SK-N-SH (cell line): ENCODE results near the gene C2CD3. TPM values are rescaled to one million over a fixed set of nuclear protein-coding genes. Genes with fewer than 3 reads are reported as not detected.

Experiments used
- CTCF ChIA-PET: fragments of 300-600, 350-600 bp; formaldehyde crosslinking; extraction: SDS; loops from one replicate; lab custom pipeline; 2021; lab: Yijun Ruan, JAX
- POLR2A ChIA-PET: fragments of 350-600 bp; sonication (Branson Sonifier 250); formaldehyde crosslinking; extraction: SDS; loops from one replicate; lab custom pipeline; 2020; ENCODE audit warnings: antibody characterized with exemption, inconsistent platforms; lab: Yijun Ruan, JAX
- DNase-seq: peaks from one replicate; pipeline ENCODE4 v3.0.0; 2012
- H2AFZ ChIP-seq: fragments of 200-600 bp; sonication (generic); 2 replicates; pipeline ENCODE4 v1.8.1; 2016; ENCODE audit warnings: antibody characterized with exemption, mild to moderate bottlenecking, low read depth
- H3F3A ChIP-seq: fragments of 200-600 bp; sonication (generic); replicated peaks from 2 replicates; pipeline ENCODE3; 2016; ENCODE audit warnings: antibody characterized with exemption, mild to moderate bottlenecking; ENCODE audit not compliant: insufficient read depth
- H3K27ac ChIP-seq, 2 experiments: fragments of 200-500 bp in 1 of 2; fragments of 200-600 bp in 1 of 2; sonication (Bioruptor generic) in 1 of 2; sonication (generic), shearing (Covaris generic) in 1 of 2; 2 replicates each; pipeline versions ENCODE4 v1.5.1 to v1.6.1; 2014 to 2016; ENCODE audit warnings: low read depth in 2 of 2, inconsistent platforms in 1 of 2, low read length in 1 of 2, mild to moderate bottlenecking in 1 of 2, mixed read lengths in 1 of 2
- H3K27me3 ChIP-seq: fragments of 200-600 bp; sonication (generic), shearing (Covaris generic); 2 replicates; pipeline ENCODE4 v1.6.1; 2016; ENCODE audit warnings: mixed run types; ENCODE audit not compliant: insufficient read depth
- H3K36me3 ChIP-seq, 2 experiments: fragments of 200-500 bp in 1 of 2; fragments of 200-600 bp in 1 of 2; sonication (Bioruptor generic) in 1 of 2; sonication (generic) in 1 of 2; replicated peaks in 1 of 2; 2 replicates each; pipeline versions ENCODE3 to v1.5.1; 2014 to 2016; ENCODE audit warnings: low read length in 1 of 2, mild to moderate bottlenecking in 1 of 2; ENCODE audit not compliant: insufficient read depth in 2 of 2, control insufficient read depth in 1 of 2
- H3K4me1 ChIP-seq, 2 experiments: fragments of 200-500 bp in 1 of 2; fragments of 200-600 bp in 1 of 2; sonication (Bioruptor generic) in 1 of 2; sonication (generic), shearing (Covaris generic) in 1 of 2; 2 replicates each; pipeline versions ENCODE4 v1.5.1 to v1.6.1; 2014 to 2016; ENCODE audit warnings: low read depth in 1 of 2, low read length in 1 of 2, mixed run types in 1 of 2; ENCODE audit not compliant: insufficient read depth in 2 of 2, control insufficient read depth in 1 of 2
- H3K4me2 ChIP-seq: fragments of 200-600 bp; sonication (generic), shearing (Covaris generic); 2 replicates; pipeline ENCODE4 v1.6.1; 2017; ENCODE audit warnings: mixed run types
- H3K4me3 ChIP-seq, 2 experiments: fragments of 200-500 bp in 1 of 2; fragments of 200-600 bp in 1 of 2; sonication (Bioruptor generic) in 1 of 2; sonication (generic), shearing (Covaris generic) in 1 of 2; 2 replicates each; pipeline versions ENCODE4 v1.5.1 to v1.8.1; 2014 to 2016; ENCODE audit warnings: low read depth in 2 of 2, inconsistent platforms in 1 of 2, low read length in 1 of 2, mild to moderate bottlenecking in 1 of 2, mixed read lengths in 1 of 2, moderate library complexity in 1 of 2
- H3K79me2 ChIP-seq: fragments of 200-600 bp; sonication (generic); 2 replicates; pipeline ENCODE4 v1.8.1; 2017; ENCODE audit warnings: mild to moderate bottlenecking; ENCODE audit not compliant: insufficient read depth
- H3K9ac ChIP-seq: fragments of 200-600 bp; sonication (generic); 2 replicates; pipeline ENCODE4 v1.6.1; 2017; ENCODE audit warnings: mixed run types
- H3K9me2 ChIP-seq: fragments of 200-600 bp; sonication (generic); 2 replicates; pipeline ENCODE4 v1.6.1; 2017; ENCODE audit warnings: mixed run types
- H3K9me3 ChIP-seq: fragments of 200-600 bp; sonication (generic); 2 replicates; pipeline ENCODE4 v1.6.1; 2017; ENCODE audit warnings: mixed run types, mild to moderate bottlenecking, moderate library complexity
- H4K20me1 ChIP-seq: fragments of 200-600 bp; sonication (generic); 2 replicates; pipeline ENCODE4 v1.6.1; 2017; ENCODE audit warnings: mild to moderate bottlenecking, mixed run types; ENCODE audit not compliant: insufficient read depth
- CHD2 ChIP-seq: fragments of 150-350 bp; IDR thresholded peaks from 2 replicates; pipeline ENCODE4 v1.6.1; 2018; ENCODE audit warnings: low read length; ENCODE audit not compliant: partially characterized antibody
- EP300 ChIP-seq, 2 experiments: IDR thresholded peaks; 2 replicates each; pipeline versions ENCODE4 v1.4.0 to v1.6.1; 2012; ENCODE audit warnings: borderline replicate concordance in 1 of 2, low read depth in 1 of 2, low read length in 1 of 2
- EZH2phosphoT487 ChIP-seq: fragments of 200-600 bp; sonication (generic); IDR thresholded peaks from 2 replicates; pipeline ENCODE4 v1.6.1; 2017; ENCODE audit warnings: low read depth, mixed run types, mild to moderate bottlenecking, antibody characterized with exemption, moderate library complexity, borderline replicate concordance
- FOSL2 ChIP-seq: IDR thresholded peaks from 2 replicates; pipeline ENCODE4 v1.4.0; 2012; ENCODE audit warnings: low read depth, mild to moderate bottlenecking, moderate library complexity, borderline replicate concordance
- FOXJ3 ChIP-seq: sonication (generic); formaldehyde crosslinking; IDR thresholded peaks from 2 replicates; pipeline ENCODE4 v1.5.1; 2020; ENCODE audit warnings: mild to moderate bottlenecking, missing genetic modification reagents
- FOXM1 ChIP-seq: IDR thresholded peaks from 2 replicates; pipeline ENCODE4 v1.4.0; 2012; ENCODE audit warnings: low read depth, mild to moderate bottlenecking
- GABPA ChIP-seq: IDR thresholded peaks from 2 replicates; pipeline ENCODE4 v1.4.0; 2012; ENCODE audit warnings: low read depth, mild to moderate bottlenecking
- GATA2 ChIP-seq: sonication (generic); formaldehyde crosslinking; IDR thresholded peaks from 2 replicates; pipeline ENCODE4 v1.5.0; 2020; ENCODE audit warnings: mild to moderate bottlenecking, missing genetic modification reagents
- JUND ChIP-seq: IDR thresholded peaks from 2 replicates; pipeline ENCODE4 v1.4.0; 2012
- MEF2A ChIP-seq: IDR thresholded peaks from 2 replicates; pipeline ENCODE4 v1.4.0; 2012; ENCODE audit warnings: low read depth, borderline replicate concordance
- MXI1 ChIP-seq: IDR thresholded peaks from 2 replicates; pipeline ENCODE4 v1.6.1; 2012; ENCODE audit warnings: mild to moderate bottlenecking, low read depth, low read length, improper control_type of control experiment
- NFIC ChIP-seq: IDR thresholded peaks from 2 replicates; pipeline ENCODE4 v1.4.0; 2012; ENCODE audit warnings: borderline replicate concordance
- NRF1 ChIP-seq: IDR thresholded peaks from 2 replicates; pipeline ENCODE4 v1.6.1; 2012; ENCODE audit warnings: low read depth, mild to moderate bottlenecking, low read length
- POLR2AphosphoS5 ChIP-seq: IDR thresholded peaks from 2 replicates; pipeline ENCODE4 v1.6.1; 2012; ENCODE audit warnings: low read depth, low read length
- RAD21 ChIP-seq: IDR thresholded peaks from 2 replicates; pipeline ENCODE4 v1.6.1; 2012; ENCODE audit warnings: mild to moderate bottlenecking, low read length
- RCOR1 ChIP-seq: fragments of 150-350 bp; IDR thresholded peaks from 2 replicates; pipeline ENCODE4 v1.6.1; 2017; ENCODE audit warnings: antibody characterized with exemption, low read length
- SIN3A ChIP-seq: IDR thresholded peaks from 2 replicates; pipeline ENCODE4 v1.6.1; 2012; ENCODE audit warnings: low read depth, mild to moderate bottlenecking, low read length, moderate library complexity, borderline replicate concordance
- SMC3 ChIP-seq: IDR thresholded peaks from 2 replicates; pipeline ENCODE4 v1.6.1; 2012; ENCODE audit warnings: low read depth, low read length, improper control_type of control experiment
- TAF1 ChIP-seq: IDR thresholded peaks from 2 replicates; pipeline ENCODE4 v1.6.1; 2012; ENCODE audit warnings: low read depth, mild to moderate bottlenecking, low read length, moderate library complexity, borderline replicate concordance
- TEAD4 ChIP-seq: IDR thresholded peaks from 2 replicates; pipeline ENCODE4 v1.4.0; 2012; ENCODE audit warnings: mild to moderate bottlenecking, borderline replicate concordance; ENCODE audit not compliant: insufficient read depth
- WGBS: methylation state at CpG from one replicate; pipeline ENCODE4 v1.1.6; 2017; ENCODE audit warnings: low lambda C conversion rate; 5-methylcytosine and 5-hydroxymethylcytosine counted together
- polyA plus RNA-seq, 3 experiments: library from polyadenylated mRNA; depleted of rRNA; stranded (reverse); fragments of >200 nt; gene quantifications; 2 replicates each; pipeline ENCODE4 v1.2.3, GENCODE V29; 2012
- TF ChIP-seq, protein P1 (sequence below): IDR thresholded peaks from 2 replicates; pipeline ENCODE4 v1.4.0; 2012; ENCODE audit warnings: low read depth, borderline replicate concordance
- TF ChIP-seq, protein P2 (sequence below): fragments of 150-350 bp; IDR thresholded peaks from 2 replicates; pipeline ENCODE4 v1.6.1; 2016; ENCODE audit warnings: mild to moderate bottlenecking, low read depth, low read length
- TF ChIP-seq, protein P3 (sequence below): fragments of 150-350 bp; IDR thresholded peaks from 2 replicates; pipeline ENCODE4 v1.6.1; 2017; ENCODE audit warnings: antibody characterized with exemption, low read length, low read depth, borderline replicate concordance
- TF ChIP-seq, protein P4 (sequence below): IDR thresholded peaks from 2 replicates; pipeline ENCODE4; 2012

Gene C2CD3
- polyA plus RNA-seq, 1 of the 3 experiments (the other 2 are of a cell fraction): 7.0 TPM

DNA sequence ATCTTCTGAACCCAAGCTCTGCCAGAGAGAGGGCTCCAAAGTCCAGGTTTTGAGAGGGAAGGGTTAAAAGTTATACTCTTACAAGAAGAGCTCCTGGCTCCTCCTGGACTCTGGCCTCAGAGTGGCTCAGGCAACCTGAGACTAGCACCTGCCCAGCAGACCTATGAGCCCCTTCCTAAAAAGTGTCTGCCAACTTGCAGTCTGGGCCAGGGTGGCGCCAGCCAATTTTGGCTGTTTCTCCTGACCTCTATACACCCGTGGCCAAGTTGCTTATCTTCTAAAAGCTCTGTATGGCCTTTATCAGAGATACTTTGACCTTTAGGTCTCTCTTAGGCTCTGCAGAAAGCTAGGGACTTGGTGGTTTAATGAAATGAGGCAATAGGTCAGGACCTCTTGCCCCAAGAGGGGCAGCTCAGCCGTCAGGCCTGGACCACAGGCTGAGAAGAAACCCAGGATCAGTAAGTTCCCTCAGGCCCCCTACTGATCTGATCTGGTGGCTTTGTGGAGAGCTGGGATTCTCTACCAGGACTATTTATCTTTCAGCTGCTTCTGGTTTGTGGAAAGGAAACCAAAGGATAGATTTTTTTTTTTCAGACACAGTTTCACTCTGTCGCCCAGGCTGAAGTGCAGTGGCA, 151.6 kb downstream of the C2CD3 start:
- no peaks in the 10 kb centered on the region for H3K27me3 ChIP-seq
- no peaks in the 10 kb centered on the region for H4K20me1 ChIP-seq
- peaks cover 0 to 3% of the 10 kb centered on the region in 2 experiments; a peak in 1 of 4 replicates for H3K4me1 ChIP-seq
- no peaks in the 10 kb centered on the region for H3F3A ChIP-seq
- WGBS: 94% methylated on average over 3 of the region's 4 CpGs
- H3K4me3 ChIP-seq: no peak overlapping the region
- peaks cover 10 to 47% of the 10 kb centered on the region in 2 experiments for H3K36me3 ChIP-seq
- H3K9me2 ChIP-seq: no peaks in the 10 kb centered on the region
- no peaks in the 10 kb centered on the region for H3K9me3 ChIP-seq
- no peak for DNase-seq
- no peak overlapping the region for H3K27ac ChIP-seq
- ChIA-PET POLR2A (interaction anchor here (1.1 kb wide), 1 partner anchor 37 kb away, joined by 3 read pairs; the partner anchor contains the start of gene UCP2), CTCF (interaction anchor here (1.3 kb wide), 1 partner anchor 37 kb away, joined by 3 read pairs; no protein-coding TSS in a partner anchor)
- no peak overlapping the region for H3K4me2 ChIP-seq
- no peaks in the 10 kb centered on the region for H3K79me2 ChIP-seq
- no peak overlapping the region for H3K9ac ChIP-seq
- TF ChIP-seq MXI1 (no peak), GABPA (no peak), NFIC (no peak), EZH2phosphoT487 (no peak), POLR2AphosphoS5 (no peak), FOXM1 (no peak), RCOR1 (no peak), FOXJ3 (no peak), EP300 (IDR thresholded peaks at IDR 0.05; ENCODE audit: borderline replicate concordance in 1 of 2, low read depth in 1 of 2, low read length in 1 of 2) (no peak)
- TF ChIP-seq, protein P1, sequence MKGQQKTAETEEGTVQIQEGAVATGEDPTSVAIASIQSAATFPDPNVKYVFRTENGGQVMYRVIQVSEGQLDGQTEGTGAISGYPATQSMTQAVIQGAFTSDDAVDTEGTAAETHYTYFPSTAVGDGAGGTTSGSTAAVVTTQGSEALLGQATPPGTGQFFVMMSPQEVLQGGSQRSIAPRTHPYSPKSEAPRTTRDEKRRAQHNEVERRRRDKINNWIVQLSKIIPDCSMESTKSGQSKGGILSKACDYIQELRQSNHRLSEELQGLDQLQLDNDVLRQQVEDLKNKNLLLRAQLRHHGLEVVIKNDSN: no peak
- H2AFZ ChIP-seq: no peak overlapping the region

DNA sequence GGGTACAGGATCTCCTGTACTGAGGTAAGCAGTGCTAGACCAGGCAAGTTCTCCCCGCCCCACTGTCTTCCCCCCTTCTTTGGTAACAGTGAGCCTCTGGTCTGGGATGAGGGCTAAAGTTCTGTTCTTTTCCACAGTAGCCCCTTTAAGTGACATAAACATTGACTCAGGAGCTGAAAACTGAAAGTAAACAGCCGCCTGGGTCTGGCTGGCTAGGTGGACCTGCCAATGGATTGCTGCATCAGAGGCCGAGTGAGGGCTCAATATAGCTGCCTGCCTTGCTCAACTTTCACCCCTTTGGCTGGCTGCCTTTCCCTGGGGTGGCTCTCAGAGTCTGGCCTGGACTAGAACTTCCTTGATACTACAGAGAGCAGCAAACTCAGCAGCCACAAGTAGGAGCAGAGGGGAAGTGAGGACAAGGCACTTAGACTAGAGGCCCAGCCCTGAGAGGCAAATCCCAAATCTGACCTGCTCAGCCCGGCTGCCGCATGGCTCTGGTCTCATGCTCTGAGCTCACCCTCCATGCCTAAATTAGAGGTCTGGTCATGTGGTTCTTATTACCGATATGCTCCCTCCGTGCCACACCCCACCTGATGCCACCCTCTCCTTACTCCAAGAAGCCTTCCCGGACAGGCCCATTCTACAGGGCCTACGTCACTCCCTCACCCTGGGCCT, 152.3 kb downstream of the C2CD3 start:
- Histone ChIP-seq H3K4me2 (no peak overlapping the region), H3K79me2 (no peaks in the 10 kb centered on the region), H4K20me1 (no peaks in the 10 kb centered on the region), H3K4me3 (no peak overlapping the region), H3K9me2 (no peaks in the 10 kb centered on the region), H2AFZ (no peak overlapping the region), H3K27me3 (no peaks in the 10 kb centered on the region), H3K36me3 (peaks cover 10 to 47% of the 10 kb centered on the region in 2 experiments), H3K4me1 (no peaks in the 10 kb centered on the region), H3F3A (no peaks in the 10 kb centered on the region), H3K27ac (no peak overlapping the region; a peak in 1 of 4 replicates), H3K9me3 (no peaks in the 10 kb centered on the region), H3K9ac (no peak overlapping the region)
- ChIA-PET CTCF (interaction anchor here (1.3 kb wide), 1 partner anchor 37 kb away, joined by 3 read pairs; no protein-coding TSS in a partner anchor), POLR2A (interaction anchor here (1.1 kb wide), 1 partner anchor 36 kb away, joined by 3 read pairs; the partner anchor contains the start of gene UCP2)
- WGBS: 80% methylated on average over 9 of the region's 9 CpGs
- DNase-seq: no peak
- TF ChIP-seq SMC3: no peak
- no peak for TF ChIP-seq RAD21
- TF ChIP-seq JUND: no peak
- TF ChIP-seq MEF2A: no peak
- TF ChIP-seq FOXJ3: no peak
- TF ChIP-seq NRF1: no peak
- TF ChIP-seq, protein P2, sequence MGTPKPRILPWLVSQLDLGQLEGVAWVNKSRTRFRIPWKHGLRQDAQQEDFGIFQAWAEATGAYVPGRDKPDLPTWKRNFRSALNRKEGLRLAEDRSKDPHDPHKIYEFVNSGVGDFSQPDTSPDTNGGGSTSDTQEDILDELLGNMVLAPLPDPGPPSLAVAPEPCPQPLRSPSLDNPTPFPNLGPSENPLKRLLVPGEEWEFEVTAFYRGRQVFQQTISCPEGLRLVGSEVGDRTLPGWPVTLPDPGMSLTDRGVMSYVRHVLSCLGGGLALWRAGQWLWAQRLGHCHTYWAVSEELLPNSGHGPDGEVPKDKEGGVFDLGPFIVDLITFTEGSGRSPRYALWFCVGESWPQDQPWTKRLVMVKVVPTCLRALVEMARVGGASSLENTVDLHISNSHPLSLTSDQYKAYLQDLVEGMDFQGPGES: no peak
- no peak for TF ChIP-seq CHD2
- TF ChIP-seq EP300 (IDR thresholded peaks at IDR 0.05; ENCODE audit: borderline replicate concordance in 1 of 2, low read depth in 1 of 2, low read length in 1 of 2): no peak
- no peak for TF ChIP-seq GATA2
- no peak for TF ChIP-seq SIN3A
- TF ChIP-seq FOSL2: no peak
- TF ChIP-seq, protein P3, sequence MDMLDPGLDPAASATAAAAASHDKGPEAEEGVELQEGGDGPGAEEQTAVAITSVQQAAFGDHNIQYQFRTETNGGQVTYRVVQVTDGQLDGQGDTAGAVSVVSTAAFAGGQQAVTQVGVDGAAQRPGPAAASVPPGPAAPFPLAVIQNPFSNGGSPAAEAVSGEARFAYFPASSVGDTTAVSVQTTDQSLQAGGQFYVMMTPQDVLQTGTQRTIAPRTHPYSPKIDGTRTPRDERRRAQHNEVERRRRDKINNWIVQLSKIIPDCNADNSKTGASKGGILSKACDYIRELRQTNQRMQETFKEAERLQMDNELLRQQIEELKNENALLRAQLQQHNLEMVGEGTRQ: no peak
- no peak for TF ChIP-seq TEAD4
- no peak for TF ChIP-seq TAF1
- TF ChIP-seq, protein P4, sequence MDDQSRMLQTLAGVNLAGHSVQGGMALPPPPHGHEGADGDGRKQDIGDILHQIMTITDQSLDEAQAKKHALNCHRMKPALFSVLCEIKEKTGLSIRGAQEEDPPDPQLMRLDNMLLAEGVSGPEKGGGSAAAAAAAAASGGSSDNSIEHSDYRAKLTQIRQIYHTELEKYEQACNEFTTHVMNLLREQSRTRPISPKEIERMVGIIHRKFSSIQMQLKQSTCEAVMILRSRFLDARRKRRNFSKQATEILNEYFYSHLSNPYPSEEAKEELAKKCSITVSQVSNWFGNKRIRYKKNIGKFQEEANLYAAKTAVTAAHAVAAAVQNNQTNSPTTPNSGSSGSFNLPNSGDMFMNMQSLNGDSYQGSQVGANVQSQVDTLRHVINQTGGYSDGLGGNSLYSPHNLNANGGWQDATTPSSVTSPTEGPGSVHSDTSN: no peak
